H1 (cell line): ENCODE measurements around the gene SAT2. TPM values are rescaled to one million over a fixed set of nuclear protein-coding genes. Genes with fewer than 3 reads are reported as not detected.

ENCODE experiments used
- CHD2 ChIP-seq: IDR thresholded peaks from 2 replicates; pipeline ENCODE4 v1.6.1; 2012; ENCODE audit warnings: low read length, improper control_type of control experiment
- CREB1 ChIP-seq: IDR thresholded peaks from 2 replicates; pipeline ENCODE4 v1.6.1; 2012; ENCODE audit warnings: inconsistent platforms
- FOSL1 ChIP-seq: IDR thresholded peaks from 2 replicates; pipeline ENCODE4 v1.6.1; 2011; ENCODE audit warnings: mild to moderate bottlenecking, low read depth, low read length, moderate library complexity; ENCODE audit not compliant: insufficient read depth
- GABPA ChIP-seq: IDR thresholded peaks from 2 replicates; pipeline ENCODE4 v1.6.1; 2011; ENCODE audit warnings: mild to moderate bottlenecking, low read length, moderate library complexity, borderline replicate concordance; ENCODE audit not compliant: insufficient read depth
- JUN ChIP-seq: IDR thresholded peaks from 2 replicates; pipeline ENCODE4 v1.6.1; 2011; ENCODE audit warnings: low read depth, mild to moderate bottlenecking, improper control_type of control experiment, low read length
- JUND ChIP-seq: IDR thresholded peaks from 2 replicates; pipeline ENCODE4 v1.6.1; 2011; ENCODE audit warnings: mild to moderate bottlenecking, improper control_type of control experiment, low read length
- POLR2AphosphoS5 ChIP-seq: IDR thresholded peaks from 2 replicates; pipeline ENCODE4 v1.6.1; 2011; ENCODE audit warnings: low read depth, low read length
- SP1 ChIP-seq: IDR thresholded peaks from 2 replicates; pipeline ENCODE4 v1.6.1; 2011; ENCODE audit warnings: low read depth, low read length
- polyA plus RNA-seq, 7 experiments: library from polyadenylated mRNA; depleted of rRNA in 3 of 7; stranded (reverse) in 5 of 7; unstranded in 2 of 7; fragments of >200 nt in 5 of 7; fragments of 200-250 nt in 2 of 7; gene quantifications; 1 replicate in 5 of 7; 2 replicates in 1 of 7; 4 replicates in 1 of 7; pipeline versions ENCODE4 v1.2.1 to v1.2.3, GENCODE V29; 2011 to 2013; ENCODE audit warnings: missing spikeins in 2 of 7, mixed read lengths in 2 of 7
- total RNA-seq: library from RNA; stranded (reverse); fragmentation: NEBNext Ultra II Directional; extraction: Animal tissue kit (Norgen Biotek cat#: 25700); gene quantifications from 2 replicates; pipeline ENCODE4 v1.2.1, GENCODE V29; 2021
- TF ChIP-seq, protein P1 (sequence below): IDR thresholded peaks from 2 replicates; pipeline ENCODE4 v1.6.1; 2012; ENCODE audit warnings: inconsistent platforms
- TF ChIP-seq, protein P2 (sequence below): fragments of 300-600 bp; sonication (generic); IDR thresholded peaks from 2 replicates; pipeline ENCODE4 v1.7.1; 2012; ENCODE audit warnings: low read length, moderate library complexity, mild to moderate bottlenecking, inconsistent platforms; ENCODE audit not compliant: insufficient replicate concordance

Gene SAT2
- total and polyA plus RNA-seq, 2 of the 8 experiments (the other 6 are each of a cell fraction or from before 2014, with no cell fraction given): 36.4 to 72.3 TPM

DNA sequence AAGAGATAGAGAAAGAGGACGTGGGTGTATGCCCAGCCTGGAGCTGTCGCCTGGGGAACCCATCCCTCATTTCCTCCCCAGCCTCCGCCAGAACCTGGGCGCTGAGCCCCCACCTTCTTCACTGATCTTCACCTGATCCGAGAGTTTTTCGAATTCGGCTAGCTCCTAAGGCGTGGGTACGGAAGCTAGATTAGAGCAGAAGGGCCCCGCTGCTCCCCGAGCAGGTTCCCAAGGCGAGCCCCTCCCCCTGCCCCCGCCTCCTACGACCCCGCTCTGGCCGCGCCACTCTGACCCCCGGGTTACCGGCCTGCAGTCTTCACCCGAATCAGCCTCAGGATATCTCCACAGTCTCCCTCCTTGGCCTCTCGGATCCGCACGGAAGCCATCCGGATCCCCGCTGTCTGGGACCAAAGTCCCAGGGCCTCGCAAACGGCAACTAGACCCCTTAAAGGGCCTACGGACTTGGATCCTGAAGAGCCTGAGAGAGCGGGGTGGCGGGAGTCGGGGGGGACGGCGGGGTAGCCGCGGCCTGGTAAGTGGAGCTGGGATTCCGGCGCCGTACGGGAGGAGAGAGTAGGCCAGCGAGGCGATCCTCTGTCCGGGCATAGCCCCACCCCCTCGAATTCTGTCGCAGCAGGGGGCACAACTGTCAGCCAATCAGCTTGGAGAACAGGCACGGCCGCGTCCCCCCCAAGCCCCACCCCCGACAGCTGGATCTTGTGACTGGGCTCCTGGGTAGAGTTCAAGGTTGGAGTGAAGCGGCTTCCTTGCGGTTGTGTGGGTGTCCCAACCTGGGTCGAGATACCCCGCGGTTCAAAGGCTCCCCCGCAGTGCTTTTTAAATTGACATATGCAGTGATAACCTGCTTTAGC is at the start of gene SAT2 (continued):
- 0 out of 2 replicates have a peak, but pooled peaks have one; percentile 12 for TF ChIP-seq CREB1
- TF ChIP-seq POLR2AphosphoS5: peak; percentile 72; the same call in 1 of the 2 replicates
- TF ChIP-seq, protein P1, sequence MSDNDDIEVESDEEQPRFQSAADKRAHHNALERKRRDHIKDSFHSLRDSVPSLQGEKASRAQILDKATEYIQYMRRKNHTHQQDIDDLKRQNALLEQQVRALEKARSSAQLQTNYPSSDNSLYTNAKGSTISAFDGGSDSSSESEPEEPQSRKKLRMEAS: no peak; the same call in 1 of the 2 replicates
- no peak for TF ChIP-seq JUN
- TF ChIP-seq GABPA: no peak
- TF ChIP-seq CHD2: no peak
- TF ChIP-seq, protein P2, sequence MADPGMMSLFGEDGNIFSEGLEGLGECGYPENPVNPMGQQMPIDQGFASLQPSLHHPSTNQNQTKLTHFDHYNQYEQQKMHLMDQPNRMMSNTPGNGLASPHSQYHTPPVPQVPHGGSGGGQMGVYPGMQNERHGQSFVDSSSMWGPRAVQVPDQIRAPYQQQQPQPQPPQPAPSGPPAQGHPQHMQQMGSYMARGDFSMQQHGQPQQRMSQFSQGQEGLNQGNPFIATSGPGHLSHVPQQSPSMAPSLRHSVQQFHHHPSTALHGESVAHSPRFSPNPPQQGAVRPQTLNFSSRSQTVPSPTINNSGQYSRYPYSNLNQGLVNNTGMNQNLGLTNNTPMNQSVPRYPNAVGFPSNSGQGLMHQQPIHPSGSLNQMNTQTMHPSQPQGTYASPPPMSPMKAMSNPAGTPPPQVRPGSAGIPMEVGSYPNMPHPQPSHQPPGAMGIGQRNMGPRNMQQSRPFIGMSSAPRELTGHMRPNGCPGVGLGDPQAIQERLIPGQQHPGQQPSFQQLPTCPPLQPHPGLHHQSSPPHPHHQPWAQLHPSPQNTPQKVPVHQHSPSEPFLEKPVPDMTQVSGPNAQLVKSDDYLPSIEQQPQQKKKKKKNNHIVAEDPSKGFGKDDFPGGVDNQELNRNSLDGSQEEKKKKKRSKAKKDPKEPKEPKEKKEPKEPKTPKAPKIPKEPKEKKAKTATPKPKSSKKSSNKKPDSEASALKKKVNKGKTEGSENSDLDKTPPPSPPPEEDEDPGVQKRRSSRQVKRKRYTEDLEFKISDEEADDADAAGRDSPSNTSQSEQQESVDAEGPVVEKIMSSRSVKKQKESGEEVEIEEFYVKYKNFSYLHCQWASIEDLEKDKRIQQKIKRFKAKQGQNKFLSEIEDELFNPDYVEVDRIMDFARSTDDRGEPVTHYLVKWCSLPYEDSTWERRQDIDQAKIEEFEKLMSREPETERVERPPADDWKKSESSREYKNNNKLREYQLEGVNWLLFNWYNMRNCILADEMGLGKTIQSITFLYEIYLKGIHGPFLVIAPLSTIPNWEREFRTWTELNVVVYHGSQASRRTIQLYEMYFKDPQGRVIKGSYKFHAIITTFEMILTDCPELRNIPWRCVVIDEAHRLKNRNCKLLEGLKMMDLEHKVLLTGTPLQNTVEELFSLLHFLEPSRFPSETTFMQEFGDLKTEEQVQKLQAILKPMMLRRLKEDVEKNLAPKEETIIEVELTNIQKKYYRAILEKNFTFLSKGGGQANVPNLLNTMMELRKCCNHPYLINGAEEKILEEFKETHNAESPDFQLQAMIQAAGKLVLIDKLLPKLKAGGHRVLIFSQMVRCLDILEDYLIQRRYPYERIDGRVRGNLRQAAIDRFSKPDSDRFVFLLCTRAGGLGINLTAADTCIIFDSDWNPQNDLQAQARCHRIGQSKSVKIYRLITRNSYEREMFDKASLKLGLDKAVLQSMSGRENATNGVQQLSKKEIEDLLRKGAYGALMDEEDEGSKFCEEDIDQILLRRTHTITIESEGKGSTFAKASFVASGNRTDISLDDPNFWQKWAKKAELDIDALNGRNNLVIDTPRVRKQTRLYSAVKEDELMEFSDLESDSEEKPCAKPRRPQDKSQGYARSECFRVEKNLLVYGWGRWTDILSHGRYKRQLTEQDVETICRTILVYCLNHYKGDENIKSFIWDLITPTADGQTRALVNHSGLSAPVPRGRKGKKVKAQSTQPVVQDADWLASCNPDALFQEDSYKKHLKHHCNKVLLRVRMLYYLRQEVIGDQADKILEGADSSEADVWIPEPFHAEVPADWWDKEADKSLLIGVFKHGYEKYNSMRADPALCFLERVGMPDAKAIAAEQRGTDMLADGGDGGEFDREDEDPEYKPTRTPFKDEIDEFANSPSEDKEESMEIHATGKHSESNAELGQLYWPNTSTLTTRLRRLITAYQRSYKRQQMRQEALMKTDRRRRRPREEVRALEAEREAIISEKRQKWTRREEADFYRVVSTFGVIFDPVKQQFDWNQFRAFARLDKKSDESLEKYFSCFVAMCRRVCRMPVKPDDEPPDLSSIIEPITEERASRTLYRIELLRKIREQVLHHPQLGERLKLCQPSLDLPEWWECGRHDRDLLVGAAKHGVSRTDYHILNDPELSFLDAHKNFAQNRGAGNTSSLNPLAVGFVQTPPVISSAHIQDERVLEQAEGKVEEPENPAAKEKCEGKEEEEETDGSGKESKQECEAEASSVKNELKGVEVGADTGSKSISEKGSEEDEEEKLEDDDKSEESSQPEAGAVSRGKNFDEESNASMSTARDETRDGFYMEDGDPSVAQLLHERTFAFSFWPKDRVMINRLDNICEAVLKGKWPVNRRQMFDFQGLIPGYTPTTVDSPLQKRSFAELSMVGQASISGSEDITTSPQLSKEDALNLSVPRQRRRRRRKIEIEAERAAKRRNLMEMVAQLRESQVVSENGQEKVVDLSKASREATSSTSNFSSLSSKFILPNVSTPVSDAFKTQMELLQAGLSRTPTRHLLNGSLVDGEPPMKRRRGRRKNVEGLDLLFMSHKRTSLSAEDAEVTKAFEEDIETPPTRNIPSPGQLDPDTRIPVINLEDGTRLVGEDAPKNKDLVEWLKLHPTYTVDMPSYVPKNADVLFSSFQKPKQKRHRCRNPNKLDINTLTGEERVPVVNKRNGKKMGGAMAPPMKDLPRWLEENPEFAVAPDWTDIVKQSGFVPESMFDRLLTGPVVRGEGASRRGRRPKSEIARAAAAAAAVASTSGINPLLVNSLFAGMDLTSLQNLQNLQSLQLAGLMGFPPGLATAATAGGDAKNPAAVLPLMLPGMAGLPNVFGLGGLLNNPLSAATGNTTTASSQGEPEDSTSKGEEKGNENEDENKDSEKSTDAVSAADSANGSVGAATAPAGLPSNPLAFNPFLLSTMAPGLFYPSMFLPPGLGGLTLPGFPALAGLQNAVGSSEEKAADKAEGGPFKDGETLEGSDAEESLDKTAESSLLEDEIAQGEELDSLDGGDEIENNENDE: no peak
- TF ChIP-seq JUND: no peak
- TF ChIP-seq SP1: peak; percentile 76; the same call in 1 of the 2 replicates
- no peak for TF ChIP-seq FOSL1
